HG02943 (cell line): ENCODE measurements around the gene LSM4.

ENCODE experiments used
- ATAC-seq: cut with Tn5 transposase; IDR thresholded peaks from one replicate; pipeline ENCODE4 v1.9.1; 2021; ENCODE audit warnings: mild to moderate bottlenecking, low read depth, moderate library complexity; ENCODE audit not compliant: unreplicated experiment

The LSM4 gene

DNA sequence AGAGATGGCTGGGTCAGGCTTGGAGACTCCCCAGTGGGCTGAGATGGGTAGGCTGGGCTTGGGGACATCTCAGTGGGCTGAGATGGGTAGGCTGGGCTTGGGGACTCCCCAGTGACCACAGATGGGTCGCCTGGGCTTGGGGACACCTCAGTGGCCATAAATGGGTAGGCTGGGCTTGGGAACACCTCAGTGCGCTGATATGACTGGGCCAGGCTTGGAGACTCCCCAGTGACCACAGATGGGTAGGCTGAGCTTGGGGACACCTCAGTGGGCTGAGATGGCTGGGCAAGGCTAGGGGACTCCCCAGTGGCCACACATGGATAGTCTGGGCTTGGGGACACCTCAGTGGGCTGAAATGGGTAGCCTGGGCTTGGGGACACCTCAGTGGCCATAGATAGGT, 61.4 kb downstream of the LSM4 start:
- no peak for ATAC-seq

DNA sequence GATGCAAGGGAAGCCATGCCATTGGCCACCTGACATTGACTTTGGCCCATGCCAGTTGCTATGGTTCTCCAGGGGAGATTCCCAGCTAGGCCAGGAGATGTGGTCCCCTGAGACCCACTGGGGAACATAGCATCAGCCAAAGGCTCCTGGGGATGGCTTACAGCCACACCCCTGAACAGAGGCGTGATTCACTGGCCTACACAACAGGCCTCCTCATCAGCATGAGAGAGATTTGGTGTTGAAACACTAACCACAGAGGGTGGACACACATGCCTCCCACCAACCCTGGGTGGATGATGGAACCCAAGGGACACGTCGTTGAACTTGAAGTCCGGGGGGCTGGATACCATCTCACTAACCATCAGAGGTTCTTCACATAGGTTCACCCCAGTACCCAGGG, 63.0 kb downstream of the LSM4 start:
- no peak for ATAC-seq

DNA sequence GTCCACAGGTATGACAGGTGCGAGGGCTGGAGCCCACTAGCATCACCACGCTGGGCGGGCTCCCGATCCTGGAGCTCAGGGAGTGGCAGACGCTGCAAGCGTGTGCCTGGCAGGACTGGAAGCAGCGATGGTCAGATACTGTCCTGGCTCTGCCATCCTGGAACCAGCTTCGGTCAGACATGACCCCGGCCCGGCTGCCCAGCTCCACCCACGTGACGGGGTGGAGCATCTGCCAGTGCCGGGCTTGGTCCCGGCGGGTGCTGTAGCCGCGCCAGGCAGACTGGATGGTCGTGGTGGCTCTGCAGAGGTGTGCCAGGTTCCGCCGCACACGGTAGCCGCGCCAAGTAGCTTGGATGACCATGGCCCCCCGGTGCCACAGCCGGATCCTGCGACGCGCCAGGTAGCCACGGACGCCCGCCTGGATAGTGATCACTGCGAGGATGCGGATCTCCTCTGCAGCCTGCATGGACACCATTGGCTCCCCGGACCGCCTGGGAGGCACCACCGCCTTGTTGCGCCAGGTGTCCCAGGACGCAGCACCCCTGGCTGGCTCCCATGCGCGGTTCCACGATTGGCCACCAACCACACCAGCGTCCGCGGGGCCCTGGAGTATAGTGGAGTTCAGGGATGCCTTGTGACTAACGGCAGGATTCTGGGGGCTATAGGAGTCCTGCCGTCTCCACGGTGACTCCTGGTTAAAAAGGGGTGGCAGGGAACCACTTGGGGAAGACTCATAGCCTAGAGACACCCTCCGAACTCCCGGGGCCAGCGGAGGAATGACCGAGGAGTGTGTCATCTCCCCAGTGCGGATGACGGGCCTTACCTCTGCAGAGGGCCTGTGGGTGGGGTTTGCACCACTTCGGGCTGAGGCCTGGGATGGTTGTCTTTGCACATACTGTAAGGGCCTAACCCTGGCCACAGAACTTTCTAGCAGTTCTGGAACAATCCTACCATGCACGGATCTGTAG, 65.1 kb downstream of the LSM4 start:
- no peak for ATAC-seq
